Upper lobe of right lung (tissue), 1 donor: ENCODE measurements around the gene MRPS2. TPM values are rescaled to one million over a fixed set of nuclear protein-coding genes. Genes with fewer than 3 reads are reported as not detected.
"Not testable (repeated sequence)": the region's sequence is repeated elsewhere in the genome, so short reads cannot be mapped to it uniquely, and the experiment has no call there.

ENCODE experiments used
- ATAC-seq: fragments of 200-7000 bp; cut with Tn5 transposase; one replicate; pipeline ENCODE4 v1.9.1; 2020; ENCODE audit warnings: mild to moderate bottlenecking, moderate library complexity
- DNase-seq: peaks from one replicate; pipeline ENCODE4 v3.0.0-alpha.2; 2020
- H3K27ac ChIP-seq: fragments of 200-600 bp; one replicate; pipeline ENCODE4 v1.8.0; 2022
- H3K27me3 ChIP-seq: fragments of 200-600 bp; one replicate; pipeline ENCODE4 v1.8.0; 2022; ENCODE audit warnings: mild to moderate bottlenecking
- H3K36me3 ChIP-seq: fragments of 200-600 bp; one replicate; pipeline ENCODE4 v1.8.0; 2022
- H3K4me1 ChIP-seq: fragments of 200-600 bp; one replicate; pipeline ENCODE4 v1.8.0; 2022
- H3K4me3 ChIP-seq: fragments of 200-600 bp; one replicate; pipeline ENCODE4 v1.8.0; 2022; ENCODE audit warnings: mild to moderate bottlenecking
- H3K9me3 ChIP-seq: fragments of 200-600 bp; one replicate; pipeline ENCODE4 v1.8.0; 2022
- intact Hi-C: fragments of 100-400 bp; cut with DNase I; formaldehyde crosslinking; loops from one replicate; pipeline ENCODE4 v1.11.0; 2022
- total RNA-seq: library from RNA; stranded (reverse); fragmentation: NEBNext Ultra II Directional; extraction: Animal tissue kit (Norgen Biotek cat#: 25700); gene quantifications from one replicate; pipeline ENCODE4 v1.2.1, GENCODE V29; 2021
- TF ChIP-seq, protein P1 (sequence below): fragments of 200-600 bp; IDR thresholded peaks from one replicate; pipeline ENCODE4 v1.8.0; 2022; ENCODE audit warnings: antibody characterized with exemption
- donor health status: DM: no; HTN: yes; CAD: no; lungs with severe emphysema.

Gene MRPS2
- total RNA-seq, 1 donor from 2014 or later = 23.0 TPM

GRCh38 chr9:135524130-135524861 lies 23.8 kb downstream of the MRPS2 start:
- intact Hi-C loops = no loop called here
- Histone ChIP-seq H3K27ac (no peak overlapping the region), H3K9me3 (no peaks in the 10 kb centered on the region), H3K36me3 (no peaks in the 10 kb centered on the region), H3K4me3 (no peak overlapping the region), H3K27me3 (peaks cover 8% of the 10 kb centered on the region), H3K4me1 (no peaks in the 10 kb centered on the region)
- DNase-seq (peak; percentile 57), ATAC-seq (no peak)
- TF ChIP-seq, protein P1, sequence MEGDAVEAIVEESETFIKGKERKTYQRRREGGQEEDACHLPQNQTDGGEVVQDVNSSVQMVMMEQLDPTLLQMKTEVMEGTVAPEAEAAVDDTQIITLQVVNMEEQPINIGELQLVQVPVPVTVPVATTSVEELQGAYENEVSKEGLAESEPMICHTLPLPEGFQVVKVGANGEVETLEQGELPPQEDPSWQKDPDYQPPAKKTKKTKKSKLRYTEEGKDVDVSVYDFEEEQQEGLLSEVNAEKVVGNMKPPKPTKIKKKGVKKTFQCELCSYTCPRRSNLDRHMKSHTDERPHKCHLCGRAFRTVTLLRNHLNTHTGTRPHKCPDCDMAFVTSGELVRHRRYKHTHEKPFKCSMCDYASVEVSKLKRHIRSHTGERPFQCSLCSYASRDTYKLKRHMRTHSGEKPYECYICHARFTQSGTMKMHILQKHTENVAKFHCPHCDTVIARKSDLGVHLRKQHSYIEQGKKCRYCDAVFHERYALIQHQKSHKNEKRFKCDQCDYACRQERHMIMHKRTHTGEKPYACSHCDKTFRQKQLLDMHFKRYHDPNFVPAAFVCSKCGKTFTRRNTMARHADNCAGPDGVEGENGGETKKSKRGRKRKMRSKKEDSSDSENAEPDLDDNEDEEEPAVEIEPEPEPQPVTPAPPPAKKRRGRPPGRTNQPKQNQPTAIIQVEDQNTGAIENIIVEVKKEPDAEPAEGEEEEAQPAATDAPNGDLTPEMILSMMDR = no peak

GRCh38 chr9:135525241-135526088 lies 25.0 kb downstream of the MRPS2 start:
- peaks cover 8% of the 10 kb centered on the region for H3K27me3 ChIP-seq
- H3K4me1 ChIP-seq = no peaks in the 10 kb centered on the region
- DNase-seq = peak; percentile 51
- intact Hi-C loops = no loop called here
- H3K27ac ChIP-seq = no peak overlapping the region
- H3K9me3 ChIP-seq = no peaks in the 10 kb centered on the region
- H3K36me3 ChIP-seq = no peaks in the 10 kb centered on the region
- no peak for ATAC-seq
- TF ChIP-seq, protein P1 = no peak
- H3K4me3 ChIP-seq = no peak overlapping the region

GRCh38 chr9:135526089-135526729 lies 25.7 kb downstream of the MRPS2 start:
- H3K36me3 ChIP-seq = no peaks in the 10 kb centered on the region
- peaks cover 8% of the 10 kb centered on the region for H3K27me3 ChIP-seq
- peak; percentile 40 for DNase-seq
- intact Hi-C loops = no loop called here
- TF ChIP-seq, protein P1 = no peak
- H3K4me3 ChIP-seq = no peak overlapping the region
- no peak overlapping the region for H3K27ac ChIP-seq
- ATAC-seq = no peak
- no peaks in the 10 kb centered on the region for H3K9me3 ChIP-seq
- H3K4me1 ChIP-seq = no peaks in the 10 kb centered on the region

- no peak overlapping the region for H3K4me3 ChIP-seq
- no peaks in the 10 kb centered on the region for H3K9me3 ChIP-seq
- peaks cover 8% of the 10 kb centered on the region for H3K27me3 ChIP-seq
- peak; percentile 60 for DNase-seq
- TF ChIP-seq, protein P1 = no peak
- no peaks in the 10 kb centered on the region for H3K36me3 ChIP-seq
- no peak overlapping the region for H3K27ac ChIP-seq
- H3K4me1 ChIP-seq = no peaks in the 10 kb centered on the region
- intact Hi-C loops = no loop called here
- ATAC-seq = peak; percentile 7
These were observed 26.5 kb downstream of the MRPS2 start for GRCh38 chr9:135526730-135527571.

DNA sequence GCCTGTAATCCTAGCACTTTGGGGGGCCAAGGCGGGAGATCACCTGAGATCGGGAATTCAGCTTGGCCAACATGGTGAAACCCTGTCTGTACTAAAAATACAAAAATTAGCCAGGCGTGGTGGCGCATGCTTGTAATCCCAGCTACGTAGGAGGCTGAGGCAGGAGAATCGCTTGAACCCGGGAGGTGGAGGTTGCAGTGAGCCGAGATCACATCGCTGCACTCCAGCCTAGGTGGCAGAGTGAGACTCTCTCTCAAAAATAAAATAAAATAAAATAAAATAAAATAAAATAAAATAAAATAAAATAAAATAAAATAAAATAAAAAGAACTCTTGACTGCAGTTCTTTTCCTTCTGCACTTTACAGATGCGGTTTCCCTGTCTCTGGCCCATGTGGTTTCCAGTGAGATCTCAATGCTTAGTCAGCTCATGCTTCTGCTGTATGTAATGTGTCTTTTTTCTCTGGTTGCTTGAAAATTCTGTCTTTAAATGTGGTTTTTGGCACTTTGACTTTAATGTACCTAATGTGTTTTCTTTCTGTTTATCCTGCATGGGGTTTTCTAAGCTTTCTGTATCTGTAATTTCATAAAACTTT lies 28.5 kb downstream of the MRPS2 start:
- H3K4me3 ChIP-seq, H3K36me3 ChIP-seq, H3K4me1 ChIP-seq, DNase-seq, H3K9me3 ChIP-seq, intact Hi-C loops, H3K27ac ChIP-seq, ATAC-seq: not testable (repeated sequence)
- peaks cover 18% of the 10 kb centered on the region for H3K27me3 ChIP-seq
